ENCODE results near the gene ERGIC1.
A peak's percentile ranks its signal among the peaks of the same experiment; 100 is the strongest.

ERGIC1 gene

DNA sequence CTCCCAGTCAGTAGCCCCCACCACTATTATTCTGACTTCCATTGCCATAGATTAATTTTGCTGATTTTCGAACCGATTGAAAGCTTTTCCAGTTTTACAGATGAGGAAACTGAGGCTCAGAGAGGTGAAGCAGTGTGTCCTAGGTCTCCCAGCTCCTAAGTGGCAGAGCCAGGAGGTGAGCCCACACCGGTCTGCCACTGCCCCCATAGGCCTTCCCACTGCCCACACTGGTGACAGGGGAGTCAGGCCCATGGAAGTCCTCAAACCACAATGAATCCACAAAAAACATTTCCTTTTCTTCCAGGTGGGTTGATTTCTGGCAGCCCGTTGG lies 70.2 kb downstream of the ERGIC1 start:
- DNase-seq: no peak

DNA sequence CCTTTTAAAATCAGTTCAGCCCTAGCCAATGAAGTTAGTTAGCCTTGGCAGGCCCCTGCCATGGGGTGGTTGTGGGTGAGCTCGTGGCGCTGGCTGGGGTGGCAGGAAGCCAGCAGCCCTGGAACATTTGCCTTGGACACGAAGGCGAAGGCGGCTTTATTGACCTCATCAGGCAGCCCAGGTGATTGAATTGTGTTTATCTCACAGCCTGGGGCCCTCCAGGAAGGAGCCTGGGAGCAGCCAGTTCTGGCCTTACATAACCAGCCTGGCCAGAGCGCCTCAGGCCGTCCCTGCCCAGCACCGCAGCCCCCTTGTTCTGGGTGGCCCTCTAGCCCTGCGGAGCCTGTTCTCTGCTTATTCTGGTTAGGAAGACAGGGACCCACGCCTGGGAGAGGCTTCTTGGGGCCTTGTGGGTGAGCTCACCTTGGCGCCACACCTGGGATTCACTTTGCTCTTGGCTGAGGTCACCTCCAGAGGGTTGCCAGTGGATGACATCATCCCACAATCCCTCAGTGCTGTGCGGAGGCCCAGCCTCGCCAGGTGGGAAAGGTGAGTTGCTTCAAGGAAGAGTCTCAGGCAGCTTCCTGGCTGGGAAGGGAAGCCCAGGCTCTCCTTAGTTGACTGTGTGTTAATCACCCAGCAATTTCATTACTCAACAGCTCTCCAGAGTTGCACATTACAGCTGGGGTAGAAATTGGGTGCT lies 70.7 kb downstream of the ERGIC1 start:
- DNase-seq: peak; percentile 73

DNA sequence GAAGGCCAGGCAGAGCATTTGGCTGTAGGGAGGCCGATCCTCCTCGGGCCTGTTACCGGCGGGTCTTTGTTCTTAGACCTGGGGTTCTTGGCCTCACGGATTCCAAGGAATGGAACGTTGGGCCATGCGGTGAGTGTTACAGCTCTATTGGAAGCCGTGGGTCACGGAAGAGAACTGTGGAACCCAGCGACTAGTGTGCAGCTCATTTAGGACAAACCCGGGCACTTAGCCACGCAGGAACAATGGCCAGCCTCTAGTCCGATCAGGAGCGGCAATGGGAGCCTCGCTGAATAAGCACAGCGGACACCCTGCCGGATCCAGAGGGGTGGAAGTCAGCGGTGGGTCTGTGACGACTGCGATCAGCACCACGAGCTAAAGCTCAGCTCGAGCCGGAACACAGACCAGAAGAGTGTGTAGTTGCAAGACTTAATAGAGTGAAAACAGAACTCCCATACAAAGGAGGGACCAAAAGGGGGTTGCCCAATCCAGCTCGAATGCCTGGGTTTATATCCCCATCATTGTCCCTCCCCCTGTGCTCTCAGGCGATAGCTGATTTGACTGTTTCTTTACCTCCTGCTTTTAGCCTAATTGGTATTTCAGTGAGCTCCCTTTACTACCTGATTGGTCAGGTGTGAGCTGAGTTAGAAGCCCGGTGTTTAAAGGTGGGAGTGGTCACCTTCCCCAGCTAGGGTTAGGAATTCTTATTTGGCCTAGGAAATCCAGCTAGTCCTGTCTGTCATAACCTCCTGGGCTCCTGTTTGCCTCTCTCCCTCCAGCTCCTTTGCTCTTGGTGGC lies 71.5 kb downstream of the ERGIC1 start:
- no peak for DNase-seq

DNA sequence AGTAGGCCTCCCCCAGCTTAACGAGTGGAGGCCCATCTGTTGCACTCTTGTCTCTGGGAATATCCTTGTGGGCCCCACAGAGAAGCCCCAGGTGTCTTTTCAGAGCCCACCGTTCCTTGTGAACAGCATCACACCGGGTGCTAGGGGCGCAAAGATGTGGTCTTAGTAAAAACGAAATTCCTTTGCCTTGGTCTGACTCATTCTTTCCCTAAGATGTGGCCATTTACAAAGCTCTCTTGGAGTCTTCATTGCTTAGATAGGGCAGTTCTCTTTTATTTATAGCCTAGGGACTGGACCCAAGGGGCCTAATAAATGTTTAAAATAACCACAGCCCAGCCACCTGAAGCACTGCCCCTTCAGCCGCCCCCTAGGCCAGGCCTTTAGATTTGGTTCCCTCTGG lies 72.4 kb downstream of the ERGIC1 start:
- DNase-seq: no peak

DNA sequence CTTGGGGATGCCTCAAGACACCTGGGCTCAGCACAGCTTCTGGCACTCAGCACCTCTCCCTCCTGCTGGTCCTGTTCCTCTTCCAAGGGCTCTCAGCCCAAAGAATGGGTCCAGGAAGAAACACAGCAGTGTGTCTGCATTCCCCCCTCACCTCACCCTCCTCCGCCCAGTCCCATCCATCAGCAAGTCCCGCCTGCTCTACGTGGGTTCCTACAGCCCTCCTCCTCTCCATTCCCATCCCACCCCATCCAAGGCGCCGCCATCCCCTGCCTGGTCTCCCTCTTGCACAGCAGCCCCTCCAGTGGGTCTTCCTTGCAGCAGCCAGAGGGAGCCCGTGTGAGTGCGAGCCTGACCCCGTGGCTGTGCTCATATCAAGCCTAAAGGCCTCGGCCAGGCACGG lies 72.8 kb downstream of the ERGIC1 start:
- no peak for DNase-seq

DNA sequence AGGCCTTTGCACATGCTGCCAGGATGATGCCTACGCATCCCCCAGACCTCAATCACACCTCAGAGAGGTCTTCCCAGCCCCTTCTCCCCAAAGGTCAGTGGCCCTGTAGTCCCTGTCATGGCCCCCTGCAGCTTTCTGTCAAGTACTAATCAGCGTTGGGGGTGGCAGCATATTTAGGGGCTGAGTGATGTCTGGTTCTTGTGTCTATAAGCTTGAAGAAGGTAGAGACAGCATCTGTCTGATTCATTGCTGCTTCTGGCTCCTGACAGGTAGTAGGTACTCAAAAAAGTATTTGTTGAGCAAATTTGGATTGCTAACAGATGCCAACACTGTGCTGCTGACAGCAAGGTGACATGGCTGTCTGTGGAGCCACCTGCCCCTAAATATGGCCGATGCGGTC lies 73.6 kb downstream of the ERGIC1 start:
- no peak for DNase-seq

DNA sequence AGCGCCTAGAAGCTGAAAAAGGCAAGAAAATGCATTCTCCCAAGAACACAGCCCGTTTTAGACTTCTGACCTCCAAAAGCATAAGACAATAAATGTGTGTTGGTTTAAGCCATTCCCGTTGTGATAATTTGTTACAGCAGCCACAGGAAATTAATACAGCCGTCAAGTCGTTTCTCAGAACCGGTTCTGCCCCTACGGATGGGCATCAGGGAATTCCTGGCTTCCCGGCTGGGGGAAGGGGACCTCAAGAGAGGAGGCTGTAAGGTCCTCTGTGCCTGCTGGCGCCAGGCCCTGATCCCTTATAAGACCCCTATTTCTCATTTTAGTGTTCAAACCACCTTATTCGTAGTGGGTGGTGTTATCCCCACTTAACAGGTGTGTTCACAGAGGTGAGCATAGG lies 74.6 kb downstream of the ERGIC1 start:
- no peak for DNase-seq

DNA sequence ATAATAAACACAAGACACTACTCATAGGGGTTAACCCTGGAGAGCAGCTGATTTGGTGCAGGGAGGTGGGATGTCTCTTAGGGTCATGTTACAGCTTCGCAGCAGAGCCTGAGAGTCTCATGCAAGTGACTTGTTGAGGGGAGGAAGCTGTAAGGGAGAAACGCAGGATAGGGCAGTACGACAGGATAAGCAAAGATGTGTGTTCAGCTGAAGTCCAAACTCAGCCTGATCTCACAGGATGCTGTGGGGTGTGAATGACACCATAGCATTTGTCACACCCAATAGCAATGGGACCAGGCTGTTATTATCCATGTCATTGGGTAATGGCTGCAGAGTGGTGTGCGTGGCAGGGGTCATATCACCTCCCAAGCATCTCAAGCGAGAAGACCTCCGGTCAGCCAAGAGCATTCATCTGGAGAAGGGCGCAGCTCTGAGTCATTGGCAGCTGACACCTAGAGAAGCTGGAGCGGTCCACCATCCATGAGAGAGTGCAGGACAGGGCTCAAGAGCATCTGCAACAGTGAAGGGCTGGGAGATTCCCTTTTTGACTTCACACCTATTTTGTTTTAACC lies 76.0 kb downstream of the ERGIC1 start:
- DNase-seq: no peak

DNA sequence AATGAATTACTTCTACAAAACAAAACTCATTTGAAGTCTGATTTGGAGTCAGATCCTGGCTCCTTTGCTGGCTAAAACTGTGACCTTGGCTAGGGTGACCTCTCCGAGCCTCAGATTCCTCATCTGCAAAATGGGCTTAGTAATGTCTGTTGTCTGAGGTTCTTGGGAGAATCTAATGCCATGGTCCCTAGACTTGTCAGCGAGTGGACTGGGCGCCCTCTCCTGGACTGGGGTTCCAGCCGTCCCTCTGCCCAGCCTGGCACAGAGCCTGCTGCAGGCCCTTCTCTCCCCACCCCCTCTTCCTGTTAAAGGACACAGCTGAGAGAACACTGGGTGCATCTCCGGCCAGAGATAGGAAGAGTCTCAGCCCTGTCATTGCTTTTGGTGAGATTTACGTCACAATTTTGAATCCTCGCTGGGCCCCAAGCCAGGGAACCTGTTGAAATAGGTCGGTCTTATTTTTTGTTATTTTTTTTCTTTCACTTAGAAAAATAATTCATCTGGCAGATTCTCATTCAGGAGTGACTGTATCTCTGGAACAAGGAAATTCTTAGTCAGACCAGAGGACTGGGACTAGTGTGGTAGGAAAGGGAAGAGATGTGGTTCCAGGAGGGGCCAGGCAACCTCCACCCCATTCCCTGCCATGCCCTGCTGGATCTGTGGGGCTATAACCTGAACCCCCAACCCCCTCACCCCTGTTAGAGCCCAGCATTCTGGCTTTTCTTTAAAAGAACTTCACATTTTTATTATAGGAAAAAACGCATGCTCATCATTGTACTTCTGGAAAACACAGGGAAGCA lies 77.0 kb downstream of the ERGIC1 start:
- no peak for DNase-seq

DNA sequence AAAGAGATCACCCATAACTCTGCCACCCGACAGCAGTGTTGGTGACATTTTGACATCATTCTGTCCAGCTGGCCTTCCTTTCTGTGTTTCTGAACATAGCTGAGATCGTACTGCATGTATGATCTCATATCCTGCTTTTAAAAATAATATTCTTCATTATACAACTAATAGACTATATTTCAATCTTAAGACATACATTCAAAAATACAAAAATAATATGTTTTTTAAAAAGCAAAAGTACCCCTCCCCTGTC lies 77.5 kb downstream of the ERGIC1 start:
- DNase-seq: no peak

DNA sequence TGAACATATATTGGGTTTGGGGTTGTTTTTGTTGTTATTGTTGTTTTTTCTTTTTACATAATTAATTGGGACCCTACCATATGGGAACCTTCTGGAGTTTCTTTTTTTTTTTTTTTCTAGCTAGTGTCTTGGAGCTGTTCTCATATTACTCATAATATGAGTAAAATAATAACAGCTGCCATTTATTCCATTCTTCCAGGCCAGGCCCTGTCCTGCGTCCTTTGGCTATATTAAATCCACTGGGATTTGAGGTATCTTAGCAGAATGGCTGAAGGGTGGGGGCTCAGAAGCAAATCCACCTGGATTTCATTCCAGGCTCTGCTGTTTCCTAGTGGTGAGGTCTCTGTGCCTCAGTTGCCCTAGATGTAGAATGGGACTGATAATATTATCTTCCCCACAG lies 77.9 kb downstream of the ERGIC1 start:
- no peak for DNase-seq

DNA sequence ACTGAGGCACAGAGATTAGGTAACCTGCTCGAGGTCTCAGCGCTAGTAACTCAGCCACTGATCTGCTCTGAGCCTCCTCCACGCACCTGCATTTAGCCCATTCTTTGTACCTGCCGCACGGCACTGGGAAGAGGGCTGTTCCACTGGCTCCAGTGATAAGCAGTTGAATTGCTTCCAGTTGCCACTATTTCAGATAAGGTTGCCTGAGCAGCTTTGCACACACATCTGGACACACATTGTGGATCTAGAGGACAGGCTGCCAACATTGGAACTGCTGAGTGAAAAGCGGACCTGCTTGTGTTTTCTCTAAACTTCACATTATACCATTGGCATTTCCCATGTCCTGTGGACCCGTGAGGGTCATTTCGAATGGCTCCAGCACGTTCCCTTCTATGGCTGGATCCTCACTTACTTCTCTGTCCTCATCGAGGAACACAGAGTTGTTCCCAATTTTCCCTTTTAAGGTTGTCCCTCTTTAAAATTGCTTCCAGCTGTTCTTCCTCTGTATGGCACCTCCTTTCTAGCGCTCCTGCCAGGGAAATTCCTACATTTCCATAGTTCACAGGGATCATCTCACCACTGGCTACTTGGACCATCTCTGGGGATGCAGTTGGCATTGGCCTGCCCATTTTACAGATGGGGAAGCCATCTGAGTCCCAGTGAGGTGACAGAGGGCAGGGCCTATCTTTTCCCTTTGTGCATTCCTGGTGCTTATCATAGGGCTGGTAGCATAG lies 79.2 kb downstream of the ERGIC1 start:
- DNase-seq: no peak

DNA sequence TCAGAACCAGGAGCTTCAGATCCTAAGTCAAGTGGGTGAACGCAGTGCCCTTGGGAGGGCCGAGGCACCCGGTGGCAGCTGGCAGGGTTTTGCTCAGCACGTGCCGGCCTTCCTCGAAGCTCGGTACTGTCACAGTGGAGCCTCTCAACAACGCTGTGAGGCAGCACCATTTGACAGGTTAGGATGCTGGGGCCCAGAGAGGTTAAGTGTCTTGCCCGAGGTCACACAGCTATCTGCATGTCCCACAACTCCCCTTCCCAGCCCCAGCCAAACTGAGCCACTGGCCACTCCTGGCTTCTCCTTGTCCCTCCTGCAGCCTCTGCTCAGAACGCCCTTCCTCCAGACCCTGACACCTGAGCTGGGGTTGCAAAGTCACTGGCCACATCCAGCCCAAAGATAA lies 81.5 kb downstream of the ERGIC1 start:
- DNase-seq: no peak

DNA sequence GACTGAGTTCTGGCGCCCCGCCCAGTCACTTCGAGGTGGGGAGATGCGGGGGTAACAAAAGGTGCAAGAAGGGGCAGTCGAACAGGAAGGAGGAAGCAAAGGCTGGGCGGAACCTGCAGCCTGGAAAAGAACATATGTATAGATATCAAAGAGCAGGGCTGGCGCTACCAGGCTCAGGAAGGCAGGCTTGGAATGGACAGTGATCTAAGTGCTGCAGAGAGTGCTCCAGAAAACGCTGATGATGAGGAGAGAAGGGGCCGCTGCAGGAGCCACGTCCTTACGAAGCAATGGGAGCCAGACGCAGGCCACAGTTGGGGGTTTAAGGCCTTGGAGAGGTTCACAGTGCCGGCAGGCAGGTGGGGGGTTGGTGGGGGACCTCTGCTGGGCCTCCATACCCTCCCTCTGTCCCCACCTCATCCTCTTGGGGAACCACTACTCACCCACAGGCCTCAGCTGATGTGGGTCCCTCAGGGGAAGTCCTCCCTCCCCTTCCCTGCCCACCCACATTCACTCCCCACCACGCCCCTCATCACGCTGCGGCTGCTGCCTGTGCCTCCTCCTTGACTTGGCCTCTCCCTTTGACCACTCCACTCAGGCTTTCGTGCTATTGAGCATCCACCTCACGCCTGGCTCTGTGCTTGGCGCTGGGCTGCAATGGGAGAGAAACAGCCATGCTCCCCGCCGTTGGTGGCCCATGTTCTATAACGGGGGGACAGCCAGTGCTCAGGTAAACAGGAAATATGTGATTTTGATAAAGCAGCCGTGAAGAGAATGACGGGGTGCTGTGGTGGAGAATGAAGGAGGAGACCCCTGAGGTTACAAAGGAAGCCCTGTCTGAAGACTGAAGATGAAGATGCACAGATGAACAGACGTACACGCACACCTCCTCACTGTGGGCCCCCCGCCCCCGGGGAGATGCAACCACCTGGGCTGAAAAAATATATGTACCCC lies 84.6 kb downstream of the ERGIC1 start:
- no peak for DNase-seq

DNA sequence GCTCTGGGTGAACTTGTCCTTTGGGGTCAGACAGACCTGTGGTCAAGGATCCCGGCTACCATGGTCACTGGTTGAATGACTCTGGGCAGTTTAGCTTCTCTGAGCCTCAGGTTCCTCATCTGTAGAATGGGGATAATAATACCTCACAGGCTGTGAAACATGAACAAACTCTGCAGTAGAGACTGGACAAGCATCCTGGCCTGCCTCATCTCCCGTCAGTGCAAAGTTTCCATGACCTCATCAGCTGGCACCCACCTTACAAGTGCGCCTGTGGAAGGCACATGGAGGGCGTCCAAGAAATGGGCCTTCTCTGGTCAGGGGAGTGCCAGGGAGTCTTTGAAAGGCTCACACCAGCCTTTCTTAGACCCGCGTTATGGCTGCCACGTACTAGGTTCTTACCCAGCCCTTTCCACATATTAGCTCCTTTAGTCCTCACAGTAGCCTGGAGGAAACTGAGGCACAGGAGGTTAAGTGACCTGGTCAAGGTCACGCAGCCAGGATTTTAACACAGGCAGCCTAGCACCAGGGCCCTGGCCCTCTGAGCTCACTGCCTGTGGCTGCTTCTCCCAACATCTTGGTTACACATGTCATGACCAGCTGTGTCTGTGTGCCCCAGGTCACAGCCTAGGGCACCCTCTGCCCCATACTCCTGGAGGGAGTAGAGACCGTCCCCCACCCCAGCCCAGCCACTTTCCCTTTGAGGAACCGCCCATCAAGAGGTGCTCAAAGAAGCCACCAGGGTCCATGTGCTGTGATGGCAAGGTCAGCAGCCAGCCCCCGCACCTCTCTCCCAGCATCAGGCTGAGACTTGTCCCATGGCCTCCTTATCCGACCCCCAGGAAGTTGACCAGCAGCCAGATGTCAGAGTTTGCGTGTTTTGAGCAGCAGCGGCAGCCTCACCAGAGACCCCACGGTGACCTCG lies 85.7 kb downstream of the ERGIC1 start:
- no peak for DNase-seq

DNA sequence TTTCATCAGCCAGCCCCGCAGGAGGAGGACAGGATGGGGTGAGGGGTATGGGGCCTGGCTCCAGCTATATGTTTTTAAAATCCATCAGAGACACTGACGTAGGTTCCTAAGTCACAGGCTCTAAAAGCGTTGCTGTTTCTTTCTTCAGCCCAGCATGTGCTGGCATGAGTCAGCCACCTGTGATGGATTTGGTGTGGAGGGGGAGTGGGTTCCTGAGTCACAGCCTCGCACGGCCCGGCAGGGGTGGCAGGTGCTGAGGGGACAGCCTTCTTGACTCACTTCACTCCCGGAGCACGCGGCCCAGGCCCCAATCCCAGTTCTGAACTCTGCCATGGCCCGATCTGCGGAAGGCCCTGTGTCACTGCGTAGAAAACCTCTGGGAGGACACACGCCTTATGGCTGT lies 86.4 kb downstream of the ERGIC1 start:
- no peak for DNase-seq

DNA sequence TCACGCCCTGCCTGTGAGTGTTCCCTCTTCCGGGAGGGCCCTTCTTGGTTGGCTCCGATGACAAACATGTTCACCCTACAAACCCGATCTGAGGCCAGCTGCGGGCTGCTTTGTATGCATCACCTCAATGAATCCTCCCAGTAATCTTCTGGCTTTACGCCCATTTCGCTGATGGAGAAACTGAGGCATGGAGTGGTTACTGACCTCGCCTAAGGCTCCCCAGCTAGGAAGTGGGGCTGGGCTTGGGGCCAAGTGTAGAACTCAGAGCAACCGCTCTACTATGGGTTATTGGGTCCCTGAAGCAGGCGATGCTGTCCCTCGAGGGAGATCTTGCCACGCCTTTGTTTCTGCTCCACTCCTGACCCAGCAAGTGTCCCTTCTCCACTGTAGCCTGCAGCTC lies 86.9 kb downstream of the ERGIC1 start:
- no peak for DNase-seq

DNA sequence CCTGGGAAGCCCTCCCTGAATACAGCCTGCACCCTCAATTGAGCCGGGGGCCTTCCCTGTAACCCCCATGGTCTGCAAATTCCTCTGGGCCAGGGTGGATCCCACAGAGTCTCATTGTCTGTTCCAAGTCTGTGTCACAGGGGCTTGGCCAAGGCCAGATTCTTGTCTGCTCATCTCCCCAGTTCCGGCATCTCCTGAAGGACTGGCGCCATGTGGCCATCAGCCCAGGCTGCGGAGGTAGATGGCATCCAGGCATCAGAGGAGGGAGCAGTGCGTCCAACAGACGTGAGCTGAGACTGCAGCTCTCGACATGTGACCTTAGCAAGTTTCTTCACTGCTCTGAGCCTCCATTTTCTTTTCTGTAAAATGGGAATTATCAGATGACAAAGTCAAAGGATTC lies 87.9 kb downstream of the ERGIC1 start:
- DNase-seq: no peak

DNA sequence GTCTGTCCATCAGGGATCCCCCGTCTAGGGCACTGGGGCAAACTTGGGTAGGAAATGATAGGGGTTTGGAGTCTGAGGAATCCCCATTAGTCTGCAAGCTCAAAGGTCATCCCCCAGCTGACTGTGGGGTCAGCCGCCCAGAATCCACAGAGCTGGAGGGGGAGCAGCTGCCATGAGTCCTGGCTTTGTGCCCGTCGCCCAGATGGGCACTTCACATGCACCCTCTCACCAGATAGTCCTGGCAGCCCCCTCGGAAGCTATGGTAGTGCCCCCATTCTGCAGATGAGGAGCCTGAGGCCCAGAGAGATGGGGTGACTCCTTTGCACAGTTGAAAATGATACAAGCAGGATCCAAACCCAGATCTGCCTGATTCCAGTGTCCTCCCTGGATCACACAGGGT lies 89.5 kb downstream of the ERGIC1 start:
- DNase-seq: no peak

DNA sequence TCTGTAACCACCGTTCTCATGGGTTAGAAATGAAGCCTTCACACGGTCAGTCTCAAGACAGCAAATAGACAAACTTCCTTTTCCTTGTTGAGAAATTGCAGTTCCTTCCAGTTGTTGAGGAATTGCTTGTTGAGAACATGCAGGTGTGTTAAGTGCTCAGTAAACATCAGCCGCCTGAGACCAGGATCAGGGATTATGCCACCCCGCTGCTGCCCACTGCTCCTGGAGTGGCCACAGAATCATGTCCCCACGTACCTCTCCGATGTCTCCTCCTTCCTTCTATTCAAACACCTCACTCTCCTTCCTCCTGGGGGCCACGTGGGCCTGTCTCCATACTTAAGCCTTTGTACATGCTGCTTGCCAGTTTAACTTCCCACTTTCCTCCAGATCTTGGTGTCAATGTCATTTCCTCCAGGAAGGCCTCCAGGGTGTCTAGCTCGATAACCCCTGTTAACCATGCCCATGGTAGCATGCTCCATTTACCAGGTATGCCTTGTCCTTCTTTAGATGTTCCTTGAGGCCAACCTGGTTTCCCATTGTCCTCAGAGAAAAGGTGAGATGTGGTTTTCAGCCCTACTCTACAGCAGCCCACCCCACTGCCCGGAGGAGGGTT lies 91.4 kb downstream of the ERGIC1 start:
- no peak for DNase-seq
